Erythroblast (primary cell): ENCODE results near the gene BMI1.

Experiments
- GATA1 ChIP-seq: IDR thresholded peaks from 2 replicates; pipeline ENCODE4 v1.6.1; 2011; ENCODE audit warnings: low read depth, mild to moderate bottlenecking, control low read depth, low read length, moderate library complexity
- POLR2A ChIP-seq: IDR thresholded peaks from 2 replicates; pipeline ENCODE4 v1.6.1; 2011; ENCODE audit warnings: mild to moderate bottlenecking, low read length

DNA sequence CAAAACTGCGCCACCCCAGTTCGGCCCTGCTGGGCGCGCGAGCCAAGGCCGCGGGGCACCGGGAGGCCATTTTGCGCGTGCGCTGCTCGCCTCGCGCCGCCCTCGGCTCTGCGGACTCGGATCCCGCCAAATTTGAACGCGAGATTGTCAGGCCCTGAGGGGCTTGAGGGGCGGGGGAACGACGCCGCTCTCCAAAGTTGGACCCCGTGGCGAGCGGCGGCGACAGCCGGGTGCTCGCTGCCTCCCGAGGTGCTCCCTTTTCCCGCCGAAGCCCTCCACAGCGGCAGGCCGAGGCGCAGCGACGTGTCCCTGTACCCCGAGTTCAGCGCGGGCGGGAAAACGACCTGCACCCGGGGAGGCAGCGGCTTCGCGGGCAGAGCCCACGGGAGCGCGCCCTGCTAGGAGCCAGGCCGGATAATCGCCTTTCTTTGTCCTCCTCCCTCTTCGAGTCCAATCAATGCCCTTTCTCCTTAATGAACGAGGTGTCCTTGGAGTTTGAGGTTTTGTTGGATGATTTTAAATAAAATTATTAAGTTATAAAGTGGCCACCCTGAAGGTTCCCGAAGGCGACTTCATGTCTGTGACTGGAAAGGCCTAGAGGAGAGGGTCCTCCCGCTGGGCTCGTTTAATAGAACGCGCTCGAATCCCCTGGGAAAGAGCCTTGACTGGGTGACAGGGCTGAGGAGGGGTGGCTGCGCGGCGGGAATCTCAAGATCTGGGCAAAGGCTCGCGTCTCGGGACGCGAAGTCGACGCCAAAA, 13.7 kb downstream of the BMI1 start:
- TF ChIP-seq POLR2A (no peak), GATA1 (no peak)
